NCI-H2081 treated with DMSO at 0.1 percent for 48 hours (cell line): ENCODE measurements around the gene KRTAP4-4.
"Not testable (repeated sequence)": the region's sequence is repeated elsewhere in the genome, so short reads cannot be mapped to it uniquely, and the experiment has no call there.

ENCODE experiments used
- DNase-seq: peaks from one replicate; lab custom pipeline; 2025; lab: John Stamatoyannopoulos, UW

KRTAP4-4 gene

DNA sequence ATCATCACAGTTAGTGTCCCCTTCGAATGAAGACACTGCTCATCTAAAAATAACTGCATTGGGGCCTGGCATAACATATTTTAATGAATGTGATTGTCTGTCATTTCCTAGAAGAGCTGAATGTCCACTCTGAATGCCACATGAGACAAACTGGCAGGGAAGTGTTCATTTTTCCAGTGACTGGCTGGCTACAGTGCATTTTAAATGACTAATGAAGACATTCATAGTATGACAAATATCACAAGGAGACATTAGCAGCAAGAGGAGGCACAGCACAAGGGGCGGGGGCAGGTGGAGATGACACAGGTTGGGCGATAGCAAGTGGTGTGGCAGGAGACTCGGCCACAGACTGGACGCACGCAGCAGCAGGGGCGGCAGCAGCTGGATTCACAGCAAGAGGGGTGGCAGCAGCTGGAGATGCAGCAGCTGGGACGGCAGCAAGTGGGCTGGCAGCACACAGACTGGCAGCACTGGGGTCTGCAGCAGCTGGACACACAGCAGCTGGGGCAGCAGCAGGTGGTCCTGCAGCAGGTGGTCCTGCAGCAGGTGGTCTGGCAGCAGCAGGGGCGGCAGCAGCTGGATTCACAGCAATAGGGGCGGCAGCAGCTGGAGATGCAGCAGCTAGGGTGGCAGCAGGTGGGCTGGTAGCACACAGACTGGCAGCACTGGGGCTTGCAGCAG lies 11.4 kb downstream of the KRTAP4-4 start:
- not testable (repeated sequence) for DNase-seq

DNA sequence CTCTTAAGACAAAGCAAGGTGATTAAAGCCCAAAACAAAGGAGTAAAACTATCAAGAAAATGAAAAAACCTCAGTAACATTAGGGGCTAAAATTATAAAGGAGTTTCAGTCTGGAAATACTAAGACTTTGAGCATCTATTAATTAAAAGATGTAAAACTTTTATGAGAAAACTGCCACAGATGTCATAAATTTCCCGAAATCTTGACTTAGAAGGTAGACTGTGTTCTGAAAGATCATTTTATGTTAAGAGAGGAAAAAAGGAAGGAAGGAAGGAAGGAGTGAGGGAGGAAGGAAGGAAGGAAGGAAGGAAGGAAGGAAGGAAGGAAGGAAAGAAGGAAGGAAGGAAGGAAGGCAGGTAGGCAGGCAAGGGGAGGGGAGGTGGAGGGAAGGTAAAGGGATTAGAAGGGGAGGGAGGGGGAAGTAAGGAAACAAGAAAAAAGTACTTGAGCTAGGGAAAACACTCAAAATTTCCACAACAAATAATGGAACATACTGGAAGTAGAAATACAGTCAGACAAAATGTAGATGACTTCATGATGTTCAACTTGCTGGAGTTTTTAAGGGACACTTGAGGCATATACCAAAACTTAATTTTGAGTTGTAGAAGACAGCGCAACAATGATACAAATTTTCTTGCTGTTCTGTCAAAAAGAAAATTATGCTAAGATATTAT lies 12.9 kb downstream of the KRTAP4-4 start:
- no peak for DNase-seq

DNA sequence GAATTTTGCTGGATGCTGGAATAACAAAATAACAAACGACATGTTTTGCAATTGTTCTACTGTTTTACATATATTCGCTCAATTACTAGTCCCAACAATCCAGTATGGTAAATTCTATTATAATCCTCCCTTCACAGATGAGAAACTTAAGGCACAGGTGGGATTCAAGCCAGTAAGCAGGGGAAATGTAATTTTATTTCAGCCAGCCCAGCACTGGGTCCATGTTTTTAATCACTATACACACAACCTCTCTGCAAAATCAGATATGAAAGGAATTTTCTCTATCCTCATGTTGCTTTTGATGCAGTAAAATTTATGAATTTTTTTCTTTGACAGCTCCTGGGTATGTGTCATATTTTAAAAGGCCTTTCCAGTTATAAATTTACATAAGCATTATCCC lies 15.3 kb downstream of the KRTAP4-4 start:
- DNase-seq = no peak

- no peak for DNase-seq
Measured at GRCh38 chr17:41144846-41145245, 15.7 kb downstream of the KRTAP4-4 start.

- no peak for DNase-seq
Measured at GRCh38 chr17:41141361-41141760, 19.2 kb downstream of the KRTAP4-4 start.

GRCh38 chr17:41140360-41141131 lies 20.0 kb downstream of the KRTAP4-4 start, which contains the start of gene KRTAP4-6:
Gene KRTAP4-6, minus strand, starts transcription at chr17:41140544. Its CDS starts 57 bp downstream, at chr17:41140487.
- DNase-seq = no peak

- not testable (repeated sequence) for DNase-seq
Measured at GRCh38 chr17:41139865-41140264, 20.7 kb downstream of the KRTAP4-4 start.

- no peak for DNase-seq
Measured at GRCh38 chr17:41133880-41134735, 26.4 kb downstream of the KRTAP4-4 start.

GRCh38 chr17:41131979-41132378 lies 28.6 kb downstream of the KRTAP4-4 start:
- DNase-seq = no peak

DNA sequence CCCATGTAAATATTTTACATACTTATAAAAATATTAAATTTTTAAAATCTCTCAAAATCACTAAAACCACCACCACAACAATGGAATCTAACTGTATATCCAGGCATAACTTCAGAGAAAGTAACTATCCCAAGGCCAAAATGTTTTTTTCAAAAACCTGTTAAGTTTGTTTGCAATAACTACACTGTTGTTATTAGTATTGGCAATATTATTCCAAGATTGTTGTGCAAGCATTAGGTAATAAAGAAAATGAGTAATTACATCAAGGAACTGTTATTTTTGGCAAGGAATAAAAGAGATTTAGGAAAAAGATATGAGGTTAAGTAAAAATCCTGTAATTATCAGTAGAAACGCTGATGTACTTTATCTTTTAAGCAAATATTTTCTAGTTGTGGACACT lies 33.2 kb downstream of the KRTAP4-4 start:
- DNase-seq = no peak

- no peak for DNase-seq
Measured at GRCh38 chr17:41126412-41126811, 34.1 kb downstream of the KRTAP4-4 start.

DNA sequence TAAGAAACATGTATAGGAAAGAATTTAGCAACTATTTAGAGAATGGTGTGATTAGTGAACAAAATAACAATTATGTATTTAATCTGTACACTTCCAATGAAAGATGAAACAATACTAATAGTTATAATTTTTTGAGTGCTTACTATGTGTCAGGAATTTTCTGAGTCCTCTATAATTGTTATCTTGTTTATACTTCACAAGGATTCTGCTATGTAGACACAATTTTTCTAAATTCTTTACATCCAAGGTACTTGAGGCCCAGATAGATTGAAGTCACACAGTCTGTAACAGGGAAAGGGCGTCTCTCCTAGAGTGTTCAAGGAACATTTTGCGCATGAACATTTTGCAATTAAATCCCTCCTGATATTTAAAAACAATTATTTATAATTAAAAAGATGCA lies 35.5 kb downstream of the KRTAP4-4 start:
- no peak for DNase-seq

DNA sequence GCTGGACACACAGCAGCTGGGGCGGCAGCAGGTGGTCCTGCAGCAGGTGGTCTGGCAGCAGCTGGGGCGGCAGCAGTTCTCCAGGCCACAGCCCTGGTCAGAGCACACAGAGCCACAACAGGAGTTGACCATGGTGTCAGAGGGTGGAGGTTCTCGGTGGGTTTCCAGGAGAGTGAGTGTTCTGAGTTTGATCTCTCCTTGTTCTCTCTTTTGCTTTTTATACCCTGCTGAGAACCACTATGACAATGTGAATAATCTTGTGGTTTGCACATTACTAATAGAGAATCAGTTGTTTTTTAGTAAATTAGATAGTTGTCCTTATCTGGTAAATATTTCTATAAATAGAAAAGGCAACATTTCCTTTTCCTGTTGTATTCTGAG lies 36.6 kb downstream of the KRTAP4-4 start, which contains the start of gene KRTAP4-12:
KRTAP4-12 (minus strand) TSS at position 192 of the 381 bp plus-strand sequence; CDS start at position 132, 60 bp downstream.
- not testable (repeated sequence) for DNase-seq

DNA sequence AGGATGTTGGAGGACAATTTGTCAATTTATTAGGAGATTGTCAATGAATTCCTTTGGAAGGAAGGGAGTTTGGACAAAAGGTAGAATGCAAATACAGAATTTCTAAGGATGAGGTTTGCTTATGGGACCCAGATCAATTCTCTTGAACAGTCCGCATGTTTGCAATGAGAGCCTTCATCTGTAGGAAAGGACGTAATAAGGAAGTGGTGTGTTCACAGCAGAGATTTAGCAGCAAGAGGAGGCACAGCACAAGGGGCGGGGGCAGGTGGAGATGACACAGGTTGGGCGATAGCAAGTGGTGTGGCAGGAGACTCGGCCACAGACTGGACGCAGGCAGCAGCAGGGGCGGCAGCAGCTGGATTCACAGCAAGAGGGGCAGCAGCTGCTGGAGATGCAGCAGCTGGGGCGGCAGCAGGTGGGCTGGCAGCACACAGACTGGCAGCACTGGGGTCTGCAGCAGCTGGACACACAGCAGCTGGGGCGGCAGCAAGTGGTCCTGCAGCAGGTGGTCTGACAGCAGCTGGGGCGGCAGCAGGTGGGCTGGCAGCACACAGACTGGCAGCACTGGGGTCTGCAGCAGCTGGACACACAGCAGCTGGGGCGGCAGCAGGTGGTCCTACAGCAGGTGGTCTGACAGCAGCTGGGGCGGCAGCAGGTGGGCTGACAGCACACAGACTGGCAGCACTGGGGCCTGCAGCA lies 37.1 kb downstream of the KRTAP4-4 start:
- not testable (repeated sequence) for DNase-seq

GRCh38 chr17:41121742-41122141 lies 38.8 kb downstream of the KRTAP4-4 start:
- no peak for DNase-seq

DNA sequence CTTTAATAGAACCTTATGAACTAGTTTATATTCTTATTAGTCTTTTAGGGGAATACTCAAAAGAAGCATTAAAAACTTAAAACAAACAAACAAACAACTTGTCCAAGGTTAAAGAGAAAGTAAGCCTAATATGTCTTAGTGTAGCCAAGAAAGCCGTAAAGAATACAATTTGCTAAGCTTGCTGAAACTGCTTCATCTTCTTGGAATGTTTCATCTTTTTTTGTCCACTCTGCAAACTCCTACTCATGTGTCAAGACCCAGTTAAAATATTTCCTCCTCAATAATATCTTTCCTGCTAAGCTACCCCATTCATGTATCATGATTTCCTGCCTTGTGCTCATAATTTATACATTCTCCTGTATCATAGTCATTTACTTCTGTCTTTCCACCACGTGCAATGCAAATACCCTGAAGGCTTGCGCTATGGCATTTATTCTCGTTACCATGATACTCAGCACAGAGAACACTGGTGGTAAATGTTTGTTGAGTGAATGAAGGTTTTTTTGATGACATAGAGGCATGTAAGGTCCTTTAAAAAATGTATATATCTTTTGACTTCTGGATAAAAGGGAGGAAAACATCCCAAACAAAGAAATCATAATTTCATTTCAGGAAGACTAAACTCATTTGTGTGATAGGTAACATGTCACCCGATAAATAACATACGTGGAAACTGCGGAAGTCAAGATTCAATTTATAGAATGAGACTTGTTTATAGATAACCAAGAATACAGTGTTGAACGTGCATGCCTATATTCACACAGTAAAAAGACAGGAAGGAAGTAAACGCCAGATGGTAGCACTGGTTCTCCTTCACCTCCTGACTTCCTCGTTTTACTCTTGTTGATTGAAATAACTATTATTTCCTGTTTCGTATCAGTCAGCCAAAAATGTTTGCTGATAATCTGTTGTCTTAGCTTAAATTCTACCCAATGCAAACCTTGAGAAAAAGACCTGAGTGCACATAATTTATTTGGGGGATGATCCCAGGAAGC lies 40.6 kb downstream of the KRTAP4-4 start:
- not testable (repeated sequence) for DNase-seq

DNA sequence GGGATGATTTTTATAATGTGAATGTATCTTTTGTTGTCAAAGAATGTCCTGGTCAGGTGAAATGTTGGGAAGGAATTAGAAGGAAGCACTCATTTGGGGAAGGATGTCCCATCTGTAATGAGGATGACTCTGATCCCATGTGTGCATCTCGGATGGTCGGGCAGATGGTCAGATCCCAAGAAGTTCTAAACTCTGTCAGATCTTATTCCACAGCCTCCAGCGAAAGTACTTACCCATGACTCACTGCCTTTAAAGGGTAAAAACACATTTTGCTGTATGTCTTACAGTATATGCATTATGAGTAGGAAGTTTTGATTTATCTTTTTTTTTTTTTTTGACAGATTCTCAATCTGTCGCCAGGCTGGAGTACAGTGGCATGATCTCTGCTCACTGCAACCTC lies 41.8 kb downstream of the KRTAP4-4 start:
- no peak for DNase-seq

- DNase-seq = not testable (repeated sequence)
Measured at GRCh38 chr17:41117846-41118386, 42.6 kb downstream of the KRTAP4-4 start, which contains the start of gene KRTAP4-11. Gene KRTAP4-11, minus strand, starts transcription at chr17:41118373. Its CDS starts 58 bp downstream, at chr17:41118315.

- DNase-seq = no peak
Measured at GRCh38 chr17:41116297-41116696, 44.3 kb downstream of the KRTAP4-4 start.
